ACC112 (cell line): ENCODE measurements around the gene DYNC1H1.

ENCODE experiments used
- H2AFZ ChIP-seq: fragments of 200-600 bp; sonication (generic); one replicate; pipeline ENCODE4 v1.6.0; 2017; ENCODE audit warnings: antibody characterized with exemption, low read length; ENCODE audit not compliant: unreplicated experiment
- H3K27ac ChIP-seq: fragments of 200-600 bp; sonication (generic); 2 replicates; pipeline ENCODE4 v1.5.1; 2014; ENCODE audit warnings: low read depth, mild to moderate bottlenecking, antibody characterized with exemption, low read length, moderate library complexity
- H3K27me3 ChIP-seq: fragments of 200-600 bp; sonication (generic); 2 replicates; pipeline ENCODE4 v1.6.1; 2014; ENCODE audit warnings: mild to moderate bottlenecking, antibody characterized with exemption, low read length, moderate library complexity, mixed read lengths; ENCODE audit not compliant: insufficient read depth
- H3K36me3 ChIP-seq: fragments of 200-600 bp; sonication (generic); 2 replicates; pipeline ENCODE4 v1.6.1; 2016; ENCODE audit warnings: mild to moderate bottlenecking, antibody characterized with exemption, low read length, moderate library complexity, mixed read lengths; ENCODE audit not compliant: insufficient read depth
- H3K4me1 ChIP-seq: fragments of 200-600 bp; sonication (generic); one replicate; pipeline ENCODE4 v1.6.1; 2016; ENCODE audit warnings: low read length, mixed read lengths; ENCODE audit not compliant: insufficient read depth, unreplicated experiment, control insufficient read depth
- H3K4me3 ChIP-seq: fragments of 200-600 bp; sonication (generic); 2 replicates; pipeline ENCODE4 v1.5.1; 2014; ENCODE audit warnings: mild to moderate bottlenecking, low read depth, low read length
- H3K79me2 ChIP-seq: fragments of 200-600 bp; sonication (generic); one replicate; pipeline ENCODE4 v1.6.0; 2016; ENCODE audit warnings: low read length; ENCODE audit not compliant: control insufficient read depth, unreplicated experiment, insufficient read depth

Gene DYNC1H1

DNA sequence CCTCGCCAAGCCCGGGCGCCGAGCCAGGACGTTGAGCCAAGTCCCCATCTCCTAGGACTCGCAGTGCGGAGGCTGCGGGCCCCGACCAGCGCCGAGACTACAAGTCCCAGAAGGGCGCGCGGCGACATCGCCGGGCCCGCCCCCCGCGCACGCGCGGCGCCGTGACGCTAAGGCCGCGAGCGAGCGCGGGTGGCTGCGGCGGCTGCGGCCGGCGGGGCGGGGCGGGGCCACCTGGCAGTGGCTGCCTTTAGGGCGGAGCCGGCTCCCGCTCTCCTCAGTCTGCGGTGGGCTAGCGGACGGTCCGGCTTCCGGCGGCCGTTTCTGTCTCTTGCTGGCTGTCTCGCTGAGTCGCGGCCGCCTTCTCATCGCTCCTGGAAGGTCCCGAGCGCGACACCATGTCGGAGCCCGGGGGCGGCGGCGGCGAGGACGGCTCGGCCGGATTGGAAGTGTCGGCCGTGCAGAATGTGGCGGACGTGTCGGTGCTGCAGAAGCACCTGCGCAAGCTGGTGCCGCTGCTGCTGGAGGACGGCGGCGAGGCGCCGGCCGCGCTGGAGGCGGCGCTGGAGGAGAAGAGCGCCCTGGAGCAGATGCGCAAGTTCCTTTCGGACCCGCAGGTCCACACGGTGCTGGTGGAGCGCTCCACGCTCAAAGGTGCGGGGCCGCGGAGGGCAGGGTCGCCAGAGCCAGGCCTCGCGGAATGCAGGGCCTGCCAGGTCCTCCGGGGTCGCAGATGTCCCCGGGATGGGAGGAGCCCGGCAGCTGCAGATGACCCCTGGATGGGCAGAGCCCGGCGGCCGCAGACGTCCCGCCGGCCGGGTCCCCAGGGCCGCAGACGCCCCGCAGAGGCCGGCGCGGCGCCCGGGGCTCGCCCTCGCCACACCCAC, at the start of gene DYNC1H1:
Gene DYNC1H1, plus strand, starts transcription at position 277 of the 884 bp plus-strand sequence. Its CDS starts 119 bp downstream, at position 396.
- Histone ChIP-seq H3K27me3 (no peaks in the 10 kb centered on the region), H3K36me3 (peaks cover 9% of the 10 kb centered on the region), H3K4me3 (peak within 1 kb of the TSS; percentile 87), H3K27ac (peak within 1 kb of the TSS; percentile 73), H3K4me1 (peaks cover 41% of the 10 kb centered on the region), H3K79me2 (peaks cover 57% of the 10 kb centered on the region), H2AFZ (peak within 1 kb of the TSS; percentile 81)

DNA sequence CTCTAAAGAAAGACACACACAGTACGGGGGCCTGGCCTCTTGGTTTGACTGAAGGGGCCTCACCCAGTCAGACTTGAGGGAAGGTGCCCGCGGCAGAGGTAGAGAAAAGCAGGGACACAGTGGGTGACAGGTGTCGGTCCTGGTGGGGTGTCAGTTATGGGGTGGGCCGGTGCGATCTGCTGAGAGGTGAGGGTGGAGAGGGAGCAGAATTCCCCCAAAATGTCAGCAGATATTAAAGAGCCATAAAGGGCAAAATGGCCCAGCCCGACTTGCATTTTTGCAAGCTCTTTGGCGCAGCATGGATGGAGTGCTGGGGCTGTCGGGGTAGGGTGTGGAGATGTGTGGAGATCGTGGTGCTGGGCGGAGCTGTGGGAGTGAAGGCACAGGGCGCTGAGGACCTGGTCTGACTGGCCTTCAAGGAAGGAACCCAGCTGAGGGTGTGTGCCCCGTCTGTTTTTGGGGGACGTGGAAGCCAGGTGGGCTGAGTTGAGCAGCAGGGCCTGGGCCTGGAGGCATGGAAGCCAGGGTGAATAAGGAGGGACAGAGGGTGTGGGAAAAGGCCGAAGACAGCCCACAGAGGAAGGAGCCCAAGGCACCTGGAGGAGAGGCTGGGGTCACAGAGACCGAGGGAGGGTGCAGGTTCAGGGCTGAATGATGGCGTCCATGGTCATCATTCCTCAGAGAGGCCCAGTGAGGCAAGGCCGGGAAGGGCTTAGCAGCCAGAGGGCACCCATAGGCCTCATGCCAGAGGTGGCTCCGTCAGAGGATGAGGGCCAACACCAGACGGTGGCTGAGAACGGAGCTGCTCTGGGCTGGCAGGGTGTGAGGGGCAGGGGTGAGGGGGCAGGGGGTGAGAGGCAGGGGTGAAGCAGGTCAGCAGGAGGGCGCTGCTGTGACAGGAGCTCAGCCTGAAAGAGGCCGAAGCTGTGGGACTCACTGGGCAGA, 48.2 kb upstream of the DYNC1H1 start:
- Histone ChIP-seq H3K36me3 (peaks cover 8% of the 10 kb centered on the region; the same call in 1 of the 2 replicates), H3K4me1 (no peaks in the 10 kb centered on the region), H3K4me3 (no peak overlapping the region), H3K27me3 (no peaks in the 10 kb centered on the region), H2AFZ (no peak overlapping the region), H3K27ac (no peak overlapping the region), H3K79me2 (no peaks in the 10 kb centered on the region)

DNA sequence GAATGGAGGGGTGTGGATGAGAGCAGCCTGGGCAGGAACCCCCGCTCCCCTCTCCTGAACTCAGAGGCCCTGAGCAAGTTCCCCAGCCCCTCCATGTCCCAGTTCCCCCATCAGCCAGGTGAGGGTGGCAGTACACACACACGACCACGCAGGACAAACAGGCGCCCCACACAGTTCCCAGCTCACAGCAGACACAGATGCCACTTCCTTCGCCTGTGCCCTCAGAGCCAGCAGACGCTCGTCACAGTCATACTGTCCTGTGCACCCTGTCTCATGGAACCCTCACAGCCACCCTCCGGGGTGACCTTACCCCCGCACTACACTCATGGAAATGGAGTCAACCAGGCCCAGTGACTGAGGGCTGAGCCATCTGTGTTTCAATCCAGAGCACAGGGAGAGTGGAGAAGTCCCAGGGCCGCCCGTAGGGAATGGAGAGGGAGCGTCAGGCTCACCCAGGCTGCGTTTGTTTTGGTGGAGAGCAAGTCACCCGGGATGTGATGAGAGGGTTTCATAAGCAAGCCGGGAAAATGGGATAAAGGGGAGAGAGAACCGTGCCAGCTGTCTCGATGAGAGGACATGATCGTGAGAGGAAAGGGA, 47.5 kb upstream of the DYNC1H1 start:
- H3K4me3 ChIP-seq, result no peak overlapping the region
- H3K36me3 ChIP-seq, result peaks cover 8% of the 10 kb centered on the region; the same call in 1 of the 2 replicates
- no peak overlapping the region for H3K27ac ChIP-seq
- H2AFZ ChIP-seq, result no peak overlapping the region
- H3K79me2 ChIP-seq, result no peaks in the 10 kb centered on the region
- H3K27me3 ChIP-seq, result no peaks in the 10 kb centered on the region
- H3K4me1 ChIP-seq, result no peaks in the 10 kb centered on the region

DNA sequence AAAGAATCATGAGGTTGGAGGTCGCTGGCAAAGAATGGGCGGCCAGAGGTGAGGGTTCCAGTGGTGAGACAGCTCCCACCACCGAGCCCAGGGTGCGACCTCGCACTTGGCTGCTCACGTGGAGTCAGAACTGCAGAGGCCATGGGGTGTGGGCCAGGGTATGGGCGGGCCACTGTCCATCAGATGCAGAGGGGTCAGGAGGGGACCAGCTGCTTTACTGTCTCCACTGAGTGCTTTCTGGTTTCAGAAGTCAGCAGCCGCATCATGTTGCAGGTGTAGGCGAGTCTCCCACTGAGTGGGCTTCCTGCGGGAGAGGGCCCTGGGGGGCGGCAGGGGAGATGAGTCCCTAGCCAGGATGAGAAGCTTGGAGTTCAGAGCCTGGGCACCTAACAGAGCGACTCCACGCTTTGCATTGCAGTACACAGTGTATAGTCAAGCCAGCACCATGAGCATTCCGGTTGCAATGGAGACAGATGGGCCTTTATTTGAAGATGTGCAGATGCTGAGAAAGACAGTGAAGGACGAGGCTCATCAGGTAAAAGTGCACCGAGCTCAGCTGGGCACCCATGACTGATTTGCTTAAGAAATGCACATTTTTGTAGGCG, 46.9 kb upstream of the DYNC1H1 start:
- no peak overlapping the region for H2AFZ ChIP-seq
- no peak overlapping the region for H3K4me3 ChIP-seq

DNA sequence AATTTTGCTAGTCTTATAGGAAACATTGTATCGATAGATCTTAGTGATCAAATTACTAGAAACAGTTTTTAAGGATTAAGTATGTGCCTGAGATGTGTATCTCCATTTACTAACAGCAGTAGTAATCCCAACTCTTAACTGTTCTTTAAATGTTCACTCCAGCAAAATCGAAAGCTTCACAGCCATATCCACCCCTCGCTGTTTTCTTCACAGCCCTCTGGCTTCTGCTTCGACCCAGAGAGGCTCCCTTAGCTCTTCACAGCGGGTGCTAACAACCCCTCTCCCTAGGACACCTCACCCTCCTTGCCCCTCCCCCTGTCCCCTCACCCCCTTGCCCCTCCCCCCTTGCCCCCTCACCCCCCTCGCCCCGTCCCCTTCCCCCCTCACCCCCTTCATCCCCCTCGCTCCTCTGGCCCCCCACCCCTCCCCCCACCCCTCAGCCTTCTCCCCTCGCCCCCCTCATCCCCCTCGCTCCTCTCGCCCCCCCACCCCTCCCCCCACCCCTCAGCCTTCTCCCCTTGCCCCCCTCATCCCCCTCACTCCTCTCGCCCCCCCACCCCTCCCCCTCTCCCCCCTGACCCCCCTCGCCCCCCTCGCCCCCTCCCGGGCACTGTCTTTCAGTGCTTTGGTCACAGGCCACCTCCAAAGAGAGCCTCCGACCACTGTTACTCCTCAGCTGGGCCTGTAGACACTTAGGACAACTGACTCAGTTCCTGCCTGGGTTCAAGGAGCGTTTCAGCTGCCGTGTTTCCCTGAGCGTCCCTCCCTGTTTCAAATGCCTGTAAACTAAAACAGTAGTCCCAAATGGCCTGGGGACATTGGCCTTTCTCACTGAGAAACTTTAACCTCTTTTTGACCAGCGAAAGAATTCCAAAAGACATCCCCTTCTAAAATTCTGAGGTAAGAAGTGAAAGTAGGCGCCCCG, 46.0 kb upstream of the DYNC1H1 start:
- no peak overlapping the region for H3K27ac ChIP-seq
- H3K4me3 ChIP-seq, result no peak overlapping the region
- H3K4me1 ChIP-seq, result no peaks in the 10 kb centered on the region
- H3K36me3 ChIP-seq, result peaks cover 7% of the 10 kb centered on the region; the same call in 1 of the 2 replicates
- no peak overlapping the region for H2AFZ ChIP-seq
- no peaks in the 10 kb centered on the region for H3K27me3 ChIP-seq
- no peaks in the 10 kb centered on the region for H3K79me2 ChIP-seq

More for the DNA sequence above, 46.9 kb upstream of the DYNC1H1 start:
- Histone ChIP-seq H3K36me3 (peaks cover 8% of the 10 kb centered on the region; the same call in 1 of the 2 replicates), H3K27me3 (no peaks in the 10 kb centered on the region), H3K4me1 (no peaks in the 10 kb centered on the region), H3K79me2 (no peaks in the 10 kb centered on the region), H3K27ac (no peak overlapping the region)

DNA sequence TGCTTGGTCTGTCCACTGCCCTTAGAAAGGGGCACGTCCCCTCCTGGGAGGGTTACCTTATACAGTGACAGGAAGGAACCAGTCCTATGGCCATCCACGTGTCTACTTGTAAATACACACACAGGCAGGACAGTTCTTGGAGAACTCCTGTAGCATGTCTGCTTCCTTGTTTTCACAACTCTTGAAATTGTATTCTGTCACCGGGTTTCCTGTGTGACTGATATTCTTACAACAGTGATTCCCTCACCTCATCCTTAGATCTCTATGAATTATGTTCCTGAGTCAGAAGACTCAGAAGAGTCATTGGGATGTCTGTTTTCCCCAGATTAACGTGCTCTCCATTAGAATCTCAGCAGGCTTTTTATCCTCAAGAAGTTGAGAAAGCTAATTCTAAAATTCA, 44.1 kb upstream of the DYNC1H1 start:
- Histone ChIP-seq H3K4me1 (no peaks in the 10 kb centered on the region), H2AFZ (no peak overlapping the region), H3K27ac (no peak overlapping the region), H3K27me3 (no peaks in the 10 kb centered on the region), H3K4me3 (no peak overlapping the region), H3K79me2 (no peaks in the 10 kb centered on the region), H3K36me3 (no peaks in the 10 kb centered on the region; the same call in 1 of the 2 replicates)

DNA sequence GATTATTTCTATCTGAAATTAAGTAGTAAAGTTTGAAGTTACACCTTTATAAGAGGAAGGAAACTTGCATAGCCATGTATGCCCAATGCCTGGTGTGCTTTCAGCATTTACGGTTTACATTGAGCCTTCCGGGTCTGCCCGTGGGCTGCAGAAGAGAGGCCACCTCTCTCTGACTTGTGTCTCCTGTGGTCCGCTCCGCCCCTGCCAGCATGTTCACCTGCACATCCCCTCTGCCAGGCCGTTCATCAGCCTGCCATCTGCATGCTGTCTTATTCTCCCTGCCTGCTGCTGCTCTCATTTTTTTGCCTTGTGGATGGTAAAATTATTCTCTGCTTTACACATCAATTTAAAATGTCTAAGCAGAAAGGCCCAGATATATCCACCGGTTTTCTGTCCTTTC, 41.5 kb upstream of the DYNC1H1 start:
- Histone ChIP-seq H3K4me1 (peaks cover 9% of the 10 kb centered on the region), H3K27me3 (no peaks in the 10 kb centered on the region), H3K36me3 (no peaks in the 10 kb centered on the region; the same call in 1 of the 2 replicates), H2AFZ (no peak overlapping the region), H3K27ac (no peak overlapping the region), H3K79me2 (no peaks in the 10 kb centered on the region), H3K4me3 (no peak overlapping the region)

DNA sequence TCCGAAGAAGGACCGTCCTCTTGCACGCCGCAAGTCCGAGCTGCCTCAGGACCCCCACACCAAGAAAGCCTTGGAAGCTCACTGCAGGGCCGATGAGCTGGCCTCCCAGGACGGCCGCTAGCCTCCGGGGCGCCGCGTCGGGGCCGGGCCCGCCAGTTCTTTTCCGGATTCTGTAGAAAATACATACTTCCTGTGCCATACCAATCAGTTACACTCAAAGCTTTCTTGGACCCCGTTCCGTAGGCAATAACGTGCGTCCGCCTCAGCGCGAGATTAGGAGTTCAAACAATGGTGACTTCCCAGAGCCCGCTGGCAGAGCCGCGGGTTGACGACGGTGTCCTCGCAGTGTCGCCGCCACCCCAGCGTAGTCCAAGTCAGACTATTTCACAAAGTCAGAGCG, 39.2 kb upstream of the DYNC1H1 start:
- H3K4me1 ChIP-seq, result peaks cover 14% of the 10 kb centered on the region
- no peak overlapping the region for H3K4me3 ChIP-seq
- H3K79me2 ChIP-seq, result no peaks in the 10 kb centered on the region
- no peak overlapping the region for H3K27ac ChIP-seq
- H2AFZ ChIP-seq, result no peak overlapping the region
- no peaks in the 10 kb centered on the region; the same call in 1 of the 2 replicates for H3K36me3 ChIP-seq
- no peaks in the 10 kb centered on the region for H3K27me3 ChIP-seq

DNA sequence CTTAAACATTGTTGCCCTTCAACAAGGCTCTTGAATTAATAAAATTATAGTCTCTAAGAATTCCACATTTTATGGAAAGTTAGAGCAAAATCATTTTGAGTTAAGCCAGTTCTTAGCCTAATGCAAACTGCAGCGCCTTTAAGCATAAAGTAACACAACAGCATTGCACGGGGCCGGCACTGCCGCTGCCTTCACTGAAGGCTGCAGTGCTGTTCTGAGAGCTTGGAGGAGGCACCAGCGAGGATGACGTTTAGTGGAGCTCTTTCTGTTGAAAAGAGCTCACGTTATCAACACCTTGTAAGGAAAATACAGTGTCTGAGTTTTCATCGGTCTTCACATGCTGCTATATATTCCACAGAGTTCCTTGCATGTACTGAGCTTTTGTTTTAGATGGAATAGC, 38.3 kb upstream of the DYNC1H1 start:
- Histone ChIP-seq H3K4me3 (no peak overlapping the region), H2AFZ (no peak overlapping the region)

More for the DNA sequence above, 38.3 kb upstream of the DYNC1H1 start:
- Histone ChIP-seq H3K4me1 (peaks cover 14% of the 10 kb centered on the region), H3K27me3 (no peaks in the 10 kb centered on the region), H3K79me2 (no peaks in the 10 kb centered on the region), H3K27ac (no peak overlapping the region), H3K36me3 (no peaks in the 10 kb centered on the region; the same call in 1 of the 2 replicates)
